Tibial nerve (tissue), 4 donors: ENCODE data around the gene BCOR.

Source experiments
- EP300 ChIP-seq, 2 donors: sonication (generic); formaldehyde crosslinking; IDR thresholded peaks; one replicate each; pipeline ENCODE4 v1.6.1; 2017; ENCODE audit warnings: antibody characterized with exemption in 2 of 2, mild to moderate bottlenecking in 1 of 2
- POLR2A ChIP-seq, 2 donors: fragments of 450-650 bp; IDR thresholded peaks; one replicate each; pipeline ENCODE4 v1.6.1; 2017; ENCODE audit warnings: antibody characterized with exemption in 2 of 2, mild to moderate bottlenecking in 2 of 2, moderate library complexity in 2 of 2
- TF ChIP-seq, protein P1 (sequence below), 5 experiments: fragments of 200-600 bp in 3 of 5; fragments of 450-650 bp in 2 of 5; sonication (generic) in 3 of 5; IDR thresholded peaks; one replicate each; pipeline ENCODE4 v1.5.1; 2016 to 2019; ENCODE audit warnings: antibody characterized with exemption in 5 of 5, mild to moderate bottlenecking in 3 of 5, moderate library complexity in 2 of 5

DNA sequence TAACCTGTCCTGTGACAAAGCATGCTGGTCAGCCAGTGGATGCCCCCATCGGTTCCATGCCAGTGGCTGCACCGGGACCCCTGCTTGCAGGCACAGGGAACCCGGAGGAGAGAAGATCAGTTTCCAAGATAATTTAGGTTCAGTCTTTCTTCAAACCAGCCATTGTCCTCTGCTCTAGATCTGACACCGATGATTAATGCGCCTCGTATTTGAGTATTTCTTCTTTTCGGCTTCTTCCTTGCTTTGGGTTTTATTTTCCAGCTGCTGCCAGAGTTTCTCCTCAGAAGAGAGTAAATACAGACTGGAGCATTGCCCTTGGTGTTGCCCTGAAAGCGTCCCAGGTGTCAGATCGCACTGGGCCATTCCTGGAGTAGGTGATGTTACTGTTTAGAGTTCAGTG lies 19.2 kb upstream of the BCOR start:
- TF ChIP-seq, protein P1, sequence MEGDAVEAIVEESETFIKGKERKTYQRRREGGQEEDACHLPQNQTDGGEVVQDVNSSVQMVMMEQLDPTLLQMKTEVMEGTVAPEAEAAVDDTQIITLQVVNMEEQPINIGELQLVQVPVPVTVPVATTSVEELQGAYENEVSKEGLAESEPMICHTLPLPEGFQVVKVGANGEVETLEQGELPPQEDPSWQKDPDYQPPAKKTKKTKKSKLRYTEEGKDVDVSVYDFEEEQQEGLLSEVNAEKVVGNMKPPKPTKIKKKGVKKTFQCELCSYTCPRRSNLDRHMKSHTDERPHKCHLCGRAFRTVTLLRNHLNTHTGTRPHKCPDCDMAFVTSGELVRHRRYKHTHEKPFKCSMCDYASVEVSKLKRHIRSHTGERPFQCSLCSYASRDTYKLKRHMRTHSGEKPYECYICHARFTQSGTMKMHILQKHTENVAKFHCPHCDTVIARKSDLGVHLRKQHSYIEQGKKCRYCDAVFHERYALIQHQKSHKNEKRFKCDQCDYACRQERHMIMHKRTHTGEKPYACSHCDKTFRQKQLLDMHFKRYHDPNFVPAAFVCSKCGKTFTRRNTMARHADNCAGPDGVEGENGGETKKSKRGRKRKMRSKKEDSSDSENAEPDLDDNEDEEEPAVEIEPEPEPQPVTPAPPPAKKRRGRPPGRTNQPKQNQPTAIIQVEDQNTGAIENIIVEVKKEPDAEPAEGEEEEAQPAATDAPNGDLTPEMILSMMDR (IDR thresholded peaks at IDR 0.05) = no peak
- TF ChIP-seq EP300 (IDR thresholded peaks at IDR 0.05) (no peak), POLR2A (IDR thresholded peaks at IDR 0.05) (no peak)
